Endothelial cell of umbilical vein (primary cell): Measurements from ENCODE around the gene MRPS35. TPM values are rescaled to one million over a fixed set of nuclear protein-coding genes. Genes with fewer than 3 reads are reported as not detected.

Source experiments
- BruUV-seq: library from RNA; stranded (reverse); fragments of 400-500 nt; replicated peaks from 2 replicates; lab custom pipeline; 2021; lab: Mats Ljungman, UMichigan
- CTCF ChIA-PET: fragments of 300-600, 350-600 bp; sonication (Branson Sonifier 250); formaldehyde crosslinking; loops from one replicate; lab custom pipeline; 2021; ENCODE audit warnings: antibody characterized with exemption, inconsistent platforms; lab: Charles Lee
- POLR2A ChIA-PET: fragments of 300-600, 350-600 bp; sonication (Branson Sonifier 250); formaldehyde crosslinking; loops from one replicate; lab custom pipeline; 2021; ENCODE audit warnings: antibody characterized with exemption, inconsistent platforms; lab: Charles Lee
- DNase-seq: peaks from one replicate; pipeline ENCODE4 v3.0.0-alpha.2; 2011; ENCODE audit warnings: low read depth, low spot score
- FAIRE-seq: peaks from 2 replicates; lab custom pipeline; 2011; peaks lifted over from hg19 to GRCh38; lab: Jason Lieb, UNC
- H2AFZ ChIP-seq: 2 replicates; pipeline ENCODE4 v1.6.0; 2012; ENCODE audit warnings: low read depth, low read length, control low read depth, inconsistent platforms
- H3K27ac ChIP-seq: 2 replicates; pipeline ENCODE4 v1.5.1; 2011; ENCODE audit warnings: low read depth, mild to moderate bottlenecking, control low read depth, low read length, moderate library complexity; ENCODE audit not compliant: insufficient read depth
- H3K27me3 ChIP-seq, 2 experiments: 2 replicates each; pipeline versions ENCODE4 v1.6.0 to v1.6.1; 2011; ENCODE audit warnings: low read length in 2 of 2, mixed read lengths in 1 of 2; ENCODE audit not compliant: control insufficient read depth in 2 of 2, insufficient read depth in 2 of 2
- H3K36me3 ChIP-seq, 2 experiments: 2 replicates in 1 of 2; 3 replicates in 1 of 2; pipeline ENCODE4 v1.5.1; 2011; ENCODE audit warnings: low read length in 2 of 2, mild to moderate bottlenecking in 1 of 2, moderate library complexity in 1 of 2; ENCODE audit not compliant: control insufficient read depth in 2 of 2, insufficient read depth in 2 of 2; ENCODE audit errors: extremely low read depth in 1 of 2
- H3K4me1 ChIP-seq: 3 replicates; pipeline ENCODE4 v1.5.1; 2011; ENCODE audit warnings: mild to moderate bottlenecking, low read length; ENCODE audit not compliant: control insufficient read depth, insufficient read depth; ENCODE audit errors: extremely low read depth
- H3K4me2 ChIP-seq: 2 replicates; pipeline ENCODE4 v1.6.1; 2011; ENCODE audit warnings: low read length, control low read depth, mixed read lengths; ENCODE audit not compliant: insufficient read depth
- H3K4me3 ChIP-seq, 3 experiments: fragments of 200-600 bp in 1 of 3; sonication (generic), shearing (Covaris generic) in 1 of 3; replicated peaks in 1 of 3; 2 replicates each; pipeline ENCODE4 v1.5.1; 2011 to 2016; ENCODE audit warnings: control low read depth in 3 of 3, low read length in 3 of 3, mild to moderate bottlenecking in 2 of 3, inconsistent platforms in 1 of 3, low read depth in 1 of 3, moderate library complexity in 1 of 3; ENCODE audit not compliant: insufficient read depth in 1 of 3
- H3K79me2 ChIP-seq: 2 replicates; pipeline ENCODE4 v1.6.0; 2012; ENCODE audit warnings: low read length, inconsistent platforms; ENCODE audit not compliant: control insufficient read depth, insufficient read depth
- H3K9ac ChIP-seq: replicated peaks from 2 replicates; pipeline ENCODE3; 2011; ENCODE audit warnings: low read length, control low read depth; ENCODE audit not compliant: insufficient read depth; ENCODE audit errors: extremely low read depth
- H3K9me1 ChIP-seq: replicated peaks from 3 replicates; pipeline ENCODE4 v1.6.0; 2011; ENCODE audit warnings: mild to moderate bottlenecking, low read length; ENCODE audit not compliant: control insufficient read depth, insufficient read depth; ENCODE audit errors: extremely low read depth
- H3K9me3 ChIP-seq: replicated peaks from 2 replicates; pipeline ENCODE4 v1.5.1; 2012; ENCODE audit warnings: low read length, inconsistent platforms; ENCODE audit not compliant: control insufficient read depth, insufficient read depth
- H4K20me1 ChIP-seq: replicated peaks from 2 replicates; pipeline ENCODE3; 2011; ENCODE audit warnings: mild to moderate bottlenecking, low read length; ENCODE audit not compliant: control insufficient read depth, insufficient read depth; ENCODE audit errors: extremely low read depth
- EZH2 ChIP-seq: IDR thresholded peaks from 2 replicates; pipeline ENCODE4 v1.6.1; 2012; ENCODE audit warnings: borderline replicate concordance, low read depth, mild to moderate bottlenecking, moderate library complexity, low read length, inconsistent platforms; ENCODE audit not compliant: severe bottlenecking
- FOS ChIP-seq: IDR thresholded peaks from 2 replicates; pipeline ENCODE4 v1.6.1; 2011; ENCODE audit warnings: mild to moderate bottlenecking, low read length, moderate library complexity, borderline replicate concordance; ENCODE audit not compliant: insufficient read depth
- GATA2 ChIP-seq: IDR thresholded peaks from 2 replicates; pipeline ENCODE4 v1.7.0; 2011; ENCODE audit warnings: low read depth, mild to moderate bottlenecking, moderate library complexity, mixed read lengths, low read length; ENCODE audit not compliant: insufficient read length, insufficient read depth
- JUN ChIP-seq: IDR thresholded peaks from 2 replicates; pipeline ENCODE4 v1.6.1; 2011; ENCODE audit warnings: borderline replicate concordance, low read depth; ENCODE audit not compliant: insufficient read length, insufficient read depth
- MAX ChIP-seq: IDR thresholded peaks from 2 replicates; pipeline ENCODE4 v1.6.1; 2011; ENCODE audit not compliant: insufficient read depth, insufficient read length
- MYC ChIP-seq: IDR thresholded peaks from one replicate; pipeline ENCODE4 v1.6.1; 2011; ENCODE audit warnings: mild to moderate bottlenecking, low read depth, low read length
- POLR2A ChIP-seq: IDR thresholded peaks from 2 replicates; pipeline ENCODE4 v1.6.1; 2012; ENCODE audit warnings: low read depth, mild to moderate bottlenecking, control low read depth, low read length
- POLR2AphosphoS5 ChIP-seq: IDR thresholded peaks from 2 replicates; pipeline ENCODE4 v1.6.1; 2012; ENCODE audit warnings: low read depth, mild to moderate bottlenecking, control low read depth, low read length, moderate library complexity; ENCODE audit not compliant: insufficient read depth
- dilution Hi-C: fragments of 300-500 bp; cut with MboI; formaldehyde crosslinking; loops from one replicate; pipeline ENCODE4 v1.15.0; 2019; ENCODE audit warnings: low sequenced_read_pairs; ENCODE audit not compliant: extremely low pct_ligation_motif_present
- intact Hi-C: fragments of 100-400 bp; cut with micrococcal nuclease; formaldehyde crosslinking; loops from one replicate; pipeline ENCODE4 v1.10.0; 2022
- polyA plus RNA-seq, 4 experiments: library from polyadenylated mRNA; depleted of rRNA in 3 of 4; stranded (reverse) in 3 of 4; unstranded in 1 of 4; fragments of >200 nt; gene quantifications; 2 replicates each; pipeline versions ENCODE4 v1.2.1 to v1.2.3, GENCODE V29; 2011 to 2012; ENCODE audit warnings: missing spikeins in 1 of 4
- total RNA-seq: library from RNA; stranded (reverse); gene quantifications from 2 replicates; pipeline ENCODE4 v1.2.3, GENCODE V29; 2021
- TF ChIP-seq, protein P1 (sequence below), 2 donors: IDR thresholded peaks; 1 replicate in 1 of 2; 2 replicates in 1 of 2; pipeline ENCODE4 v1.5.1; 2011; ENCODE audit warnings: low read length in 2 of 2, mild to moderate bottlenecking in 2 of 2, moderate library complexity in 2 of 2, control low read depth in 1 of 2, inconsistent platforms in 1 of 2, low read depth in 1 of 2; ENCODE audit not compliant: insufficient read depth in 1 of 2; ENCODE audit errors: extremely low read depth in 1 of 2

The MRPS35 gene
- total and polyA plus RNA-seq, 2 donors (not counting 3 experiments of a cell fraction or from before 2014, with no cell fraction given) = 22.7 to 38.6 TPM

- no TSS peak for BruUV-seq
- no peaks in the 10 kb centered on the region for H3K9me3 ChIP-seq
- no peak overlapping the region for H2AFZ ChIP-seq
- ChIA-PET CTCF (interaction anchor here (1.6 kb wide), 1 partner anchor 55 kb away, joined by 3 read pairs; no protein-coding TSS in a partner anchor), POLR2A (no interaction called here)
- TF ChIP-seq FOS = no peak
- no peak for TF ChIP-seq POLR2A
- no peak for TF ChIP-seq MAX
- TF ChIP-seq JUN = no peak
- no peak for TF ChIP-seq MYC
- TF ChIP-seq, protein P1, sequence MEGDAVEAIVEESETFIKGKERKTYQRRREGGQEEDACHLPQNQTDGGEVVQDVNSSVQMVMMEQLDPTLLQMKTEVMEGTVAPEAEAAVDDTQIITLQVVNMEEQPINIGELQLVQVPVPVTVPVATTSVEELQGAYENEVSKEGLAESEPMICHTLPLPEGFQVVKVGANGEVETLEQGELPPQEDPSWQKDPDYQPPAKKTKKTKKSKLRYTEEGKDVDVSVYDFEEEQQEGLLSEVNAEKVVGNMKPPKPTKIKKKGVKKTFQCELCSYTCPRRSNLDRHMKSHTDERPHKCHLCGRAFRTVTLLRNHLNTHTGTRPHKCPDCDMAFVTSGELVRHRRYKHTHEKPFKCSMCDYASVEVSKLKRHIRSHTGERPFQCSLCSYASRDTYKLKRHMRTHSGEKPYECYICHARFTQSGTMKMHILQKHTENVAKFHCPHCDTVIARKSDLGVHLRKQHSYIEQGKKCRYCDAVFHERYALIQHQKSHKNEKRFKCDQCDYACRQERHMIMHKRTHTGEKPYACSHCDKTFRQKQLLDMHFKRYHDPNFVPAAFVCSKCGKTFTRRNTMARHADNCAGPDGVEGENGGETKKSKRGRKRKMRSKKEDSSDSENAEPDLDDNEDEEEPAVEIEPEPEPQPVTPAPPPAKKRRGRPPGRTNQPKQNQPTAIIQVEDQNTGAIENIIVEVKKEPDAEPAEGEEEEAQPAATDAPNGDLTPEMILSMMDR (IDR thresholded peaks at IDR 0.05; ENCODE audit: extremely low read depth in 1 of 2, insufficient read depth in 1 of 2, low read depth in 1 of 2, low read length in 2 of 2) = no peak
- TF ChIP-seq EZH2 = no peak
- TF ChIP-seq GATA2 = no peak
- TF ChIP-seq POLR2AphosphoS5 = no peak
- no peaks in the 10 kb centered on the region for H3K27me3 ChIP-seq
- H3K4me1 ChIP-seq = peaks cover 6% of the 10 kb centered on the region
- H3K79me2 ChIP-seq = no peaks in the 10 kb centered on the region
- intact Hi-C loops (no loop called here), dilution Hi-C loops (no loop called here)
- H3K4me3 ChIP-seq = no peak overlapping the region
- DNase-seq = no peak
- H3K9me1 ChIP-seq = no peaks in the 10 kb centered on the region
- no peak for FAIRE-seq
- H3K9ac ChIP-seq = no peak overlapping the region
- no peak overlapping the region for H3K27ac ChIP-seq
- H4K20me1 ChIP-seq = no peaks in the 10 kb centered on the region
- no peaks in the 10 kb centered on the region for H3K36me3 ChIP-seq
- H3K4me2 ChIP-seq = no peak overlapping the region
Observed at GRCh38 chr12:27766587-27766986, 56.0 kb downstream of the MRPS35 start.
